HepG2 (cell line): ENCODE data around the gene SPTAN1. TPM values are rescaled to one million over a fixed set of nuclear protein-coding genes. Genes with fewer than 3 reads are reported as not detected.

Experiments used
- ATAC-seq: fragments of 200-7000 bp; cut with Tn5 transposase; 3 replicates; pipeline ENCODE4 v1.9.1; 2020; ENCODE audit warnings: mild to moderate bottlenecking, moderate library complexity
- BruUV-seq: library from RNA; stranded (reverse); fragments of 400-500 nt; replicated peaks from 2 replicates; lab custom pipeline; 2021; lab: Mats Ljungman, UMichigan
- CTCF ChIA-PET: fragments of 300-600 bp; formaldehyde crosslinking; extraction: SDS; loops from one replicate; lab custom pipeline; 2021; ENCODE audit warnings: low total read pairs, inconsistent platforms, low intra/inter-chr PET ratio; lab: Yijun Ruan, JAX
- POLR2A ChIA-PET: fragments of 350-600 bp; sonication (Branson Sonifier 250); formaldehyde crosslinking; loops from one replicate; lab custom pipeline; 2020; ENCODE audit warnings: antibody characterized with exemption, inconsistent platforms; lab: Yijun Ruan, JAX
- DNase-seq: peaks from one replicate; pipeline ENCODE4 v3.0.0-alpha.2; 2015; ENCODE audit warnings: low spot score
- FAIRE-seq: peaks from 3 replicates; lab custom pipeline; 2011; peaks lifted over from hg19 to GRCh38; lab: Jason Lieb, UNC
- H2AFZ ChIP-seq: one replicate; pipeline ENCODE4 v1.6.1; 2011; ENCODE audit warnings: low read length, inconsistent platforms
- H3K27ac ChIP-seq: fragments of 300-600 bp; 3 replicates; pipeline ENCODE4 v1.8.0; 2011; ENCODE audit warnings: mixed run types, mild to moderate bottlenecking, mixed read lengths, low read length, inconsistent platforms; ENCODE audit not compliant: insufficient read depth; ENCODE audit errors: extremely low read length
- H3K27me3 ChIP-seq, 2 experiments: fragments of 200-600 bp in 1 of 2; 2 replicates in 1 of 2; 3 replicates in 1 of 2; pipeline versions ENCODE4 v1.6.0 to v1.8.0; 2011; ENCODE audit warnings: low read length in 2 of 2, mild to moderate bottlenecking in 2 of 2, moderate library complexity in 2 of 2, inconsistent platforms in 1 of 2; ENCODE audit not compliant: insufficient read depth in 2 of 2, control insufficient read depth in 1 of 2
- H3K36me3 ChIP-seq, 2 experiments: fragments of 200-600 bp in 1 of 2; replicated peaks in 1 of 2; 2 replicates in 1 of 2; 3 replicates in 1 of 2; pipeline versions ENCODE4 v1.5.1 to v1.8.0; 2011; ENCODE audit warnings: low read length in 2 of 2, inconsistent platforms in 1 of 2; ENCODE audit not compliant: insufficient read depth in 2 of 2, control insufficient read depth in 1 of 2
- H3K4me1 ChIP-seq: 2 replicates; pipeline ENCODE4 v1.5.1; 2012; ENCODE audit warnings: low read length, inconsistent platforms; ENCODE audit not compliant: insufficient read depth
- H3K4me2 ChIP-seq: 2 replicates; pipeline ENCODE4 v1.6.0; 2011; ENCODE audit warnings: low read depth, low read length, inconsistent platforms
- H3K4me3 ChIP-seq, 3 experiments: fragments of 200-600 bp in 1 of 3; sonication (generic), shearing (Covaris generic) in 1 of 3; replicated peaks in 1 of 3; 2 replicates each; pipeline ENCODE4 v1.5.1; 2011 to 2016; ENCODE audit warnings: low read length in 3 of 3, inconsistent platforms in 2 of 3, low read depth in 2 of 3, mild to moderate bottlenecking in 2 of 3, control low read depth in 1 of 3, mixed read lengths in 1 of 3; ENCODE audit not compliant: insufficient read depth in 1 of 3
- H3K79me2 ChIP-seq: one replicate; pipeline ENCODE4 v1.6.1; 2011; ENCODE audit warnings: low read length, inconsistent platforms; ENCODE audit not compliant: insufficient read depth
- H3K9ac ChIP-seq: 2 replicates; pipeline ENCODE4 v1.6.0; 2011; ENCODE audit warnings: mild to moderate bottlenecking, low read depth, low read length, inconsistent platforms; ENCODE audit not compliant: insufficient read depth
- H3K9me3 ChIP-seq: 2 replicates; pipeline ENCODE4 v1.5.1; 2012; ENCODE audit warnings: mild to moderate bottlenecking, low read length
- H4K20me1 ChIP-seq: 2 replicates; pipeline ENCODE4 v1.6.0; 2011; ENCODE audit warnings: inconsistent platforms, mild to moderate bottlenecking, low read length, moderate library complexity; ENCODE audit not compliant: insufficient read depth
- BORCS8-MEF2B ChIP-seq: sonication (generic); formaldehyde crosslinking; IDR thresholded peaks from 2 replicates; pipeline ENCODE4 v1.8.0; 2022; ENCODE audit warnings: mild to moderate bottlenecking, missing genetic modification reagents
- KMT2B ChIP-seq: IDR thresholded peaks from 2 replicates; pipeline ENCODE4 v1.6.1; 2016; ENCODE audit warnings: missing genetic modification reagents, missing compliant biosample characterization
- MAFK ChIP-seq, 2 experiments: IDR thresholded peaks in 1 of 2; conservative IDR thresholded peaks in 1 of 2; 2 replicates each; pipeline ENCODE4 v1.6.1; 2011; ENCODE audit warnings: improper control_type of control experiment in 2 of 2, low read length in 2 of 2
- NFE2L1 ChIP-seq: sonication (generic); formaldehyde crosslinking; IDR thresholded peaks from 2 replicates; pipeline ENCODE4 v1.4.0; 2020; ENCODE audit warnings: missing genetic modification reagents, mild to moderate bottlenecking, borderline replicate concordance
- ZNF121 ChIP-seq: sonication (generic); formaldehyde crosslinking; IDR thresholded peaks from 2 replicates; pipeline ENCODE4 v1.5.0; 2020; ENCODE audit warnings: mild to moderate bottlenecking, missing genetic modification reagents
- ZNF788 ChIP-seq: sonication (generic); formaldehyde crosslinking; IDR thresholded peaks from 2 replicates; pipeline ENCODE4 v1.5.0; 2020; ENCODE audit warnings: mild to moderate bottlenecking, missing genetic modification reagents, borderline replicate concordance
- WGBS: methylation state at CpG from one replicate; pipeline ENCODE4 v1.1.6; 2017; ENCODE audit warnings: low lambda C conversion rate; 5-methylcytosine and 5-hydroxymethylcytosine counted together
- in situ Hi-C: cut with HindIII; loops from 2 replicates; pipeline ENCODE4 v1.10.0; 2017; ENCODE audit warnings: low pct_unique_long_range_greater_than_20kb; ENCODE audit not compliant: extremely low pct_ligation_motif_present
- intact Hi-C: fragments of 100-400 bp; cut with micrococcal nuclease; formaldehyde crosslinking; loops from one replicate; pipeline ENCODE4 v1.10.0; 2022; ENCODE audit not compliant: unreplicated experiment
- polyA plus RNA-seq, 8 experiments: library from polyadenylated mRNA; depleted of rRNA in 3 of 8; stranded (reverse) in 7 of 8; unstranded in 1 of 8; fragments of >200 nt; fragmentation: Illumina TruSeq in 4 of 8; extraction: Trizol in 4 of 8; gene quantifications; 2 replicates each; pipeline versions ENCODE4 v1.2.1 to v1.2.3, GENCODE V29; 2011 to 2016; ENCODE audit warnings: low read depth in 4 of 8, missing spikeins in 1 of 8, mixed read lengths in 1 of 8; ENCODE audit not compliant: insufficient read depth in 1 of 8
- total RNA-seq, 5 experiments: library from RNA; depleted of rRNA; stranded (reverse); fragments of >200 nt; fragmentation: Illumina TruSeq; extraction: Trizol; gene quantifications; 2 replicates each; pipeline ENCODE4 v1.2.3, GENCODE V29; 2016; ENCODE audit warnings: low read depth in 1 of 5
- TF ChIP-seq, protein P1 (sequence below): sonication (generic); formaldehyde crosslinking; IDR thresholded peaks from 2 replicates; pipeline ENCODE4 v1.4.0; 2020; ENCODE audit warnings: missing genetic modification reagents, mild to moderate bottlenecking, borderline replicate concordance
- TF ChIP-seq, protein P2 (sequence below): IDR thresholded peaks from 2 replicates; pipeline ENCODE4 v1.6.1; 2016; ENCODE audit warnings: missing biosample characterization, missing genetic modification reagents, low read depth
- TF ChIP-seq, protein P3 (sequence below): sonication (generic); formaldehyde crosslinking; IDR thresholded peaks from 2 replicates; pipeline ENCODE4 v1.5.0; 2020; ENCODE audit warnings: mild to moderate bottlenecking, missing genetic modification reagents
- TF ChIP-seq, protein P4 (sequence below): sonication (generic); formaldehyde crosslinking; IDR thresholded peaks from 2 replicates; pipeline ENCODE4 v1.4.0; 2020; ENCODE audit warnings: missing genetic modification reagents, borderline replicate concordance
- TF ChIP-seq, protein P5 (sequence below): sonication (generic); formaldehyde crosslinking; IDR thresholded peaks from 2 replicates; pipeline ENCODE4 v1.4.0; 2020; ENCODE audit warnings: missing genetic modification reagents, borderline replicate concordance

SPTAN1 gene
- total and polyA plus RNA-seq, 2 of the 13 experiments (the other 11 are each of a cell fraction or from before 2014, with no cell fraction given), result 106 to 111 TPM

DNA sequence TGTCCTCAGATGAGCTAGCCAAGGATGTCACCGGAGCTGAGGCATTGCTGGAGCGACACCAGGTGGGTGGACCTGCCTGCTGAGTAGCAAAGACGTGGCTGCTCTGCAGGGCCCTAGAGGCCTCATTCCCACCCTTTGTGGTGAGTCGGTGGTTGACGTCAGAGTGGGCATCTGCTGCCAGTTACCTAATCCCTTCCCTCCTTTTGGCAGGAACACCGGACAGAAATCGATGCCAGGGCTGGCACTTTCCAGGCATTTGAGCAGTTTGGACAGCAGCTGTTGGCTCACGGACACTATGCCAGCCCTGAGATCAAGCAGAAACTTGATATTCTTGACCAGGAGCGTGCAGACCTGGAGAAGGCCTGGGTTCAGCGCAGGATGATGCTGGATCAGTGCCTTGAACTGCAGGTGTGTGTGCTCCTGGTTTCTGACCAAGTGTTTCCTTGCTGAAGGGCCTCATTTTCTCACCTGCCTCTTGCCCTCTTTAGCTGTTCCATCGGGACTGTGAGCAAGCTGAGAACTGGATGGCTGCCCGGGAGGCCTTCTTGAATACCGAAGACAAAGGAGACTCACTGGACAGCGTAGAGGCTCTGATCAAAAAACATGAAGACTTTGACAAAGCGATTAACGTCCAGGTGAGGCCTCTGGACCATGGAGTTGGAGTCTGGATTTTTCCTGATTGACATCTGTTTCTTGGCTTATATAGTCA is 55.4 kb downstream of the SPTAN1 start:
- Histone ChIP-seq H3K4me1 (no peaks in the 10 kb centered on the region), H3K4me2 (no peak overlapping the region), H4K20me1 (no peaks in the 10 kb centered on the region), H3K9ac (no peak overlapping the region), H3K9me3 (no peaks in the 10 kb centered on the region), H3K36me3 (peaks cover 43 to 77% of the 10 kb centered on the region in 2 experiments), H3K4me3 (no peak overlapping the region), H3K27me3 (no peaks in the 10 kb centered on the region), H2AFZ (no peak overlapping the region), H3K27ac (no peak overlapping the region), H3K79me2 (no peaks in the 10 kb centered on the region)
- no peak for ATAC-seq
- in situ Hi-C loops (no loop called here), intact Hi-C loops (no loop called here)
- CTCF ChIA-PET, result no interaction called here
- FAIRE-seq, result no peak
- no TSS peak for BruUV-seq
- POLR2A ChIA-PET, result interaction anchor here (0.7 kb wide), 1 partner anchor 1706 kb away, joined by 3 read pairs; no protein-coding TSS in a partner anchor
- 97% methylated on average over 16 of the region's 16 CpGs for WGBS
- no peak for DNase-seq
- TF ChIP-seq, protein P1, sequence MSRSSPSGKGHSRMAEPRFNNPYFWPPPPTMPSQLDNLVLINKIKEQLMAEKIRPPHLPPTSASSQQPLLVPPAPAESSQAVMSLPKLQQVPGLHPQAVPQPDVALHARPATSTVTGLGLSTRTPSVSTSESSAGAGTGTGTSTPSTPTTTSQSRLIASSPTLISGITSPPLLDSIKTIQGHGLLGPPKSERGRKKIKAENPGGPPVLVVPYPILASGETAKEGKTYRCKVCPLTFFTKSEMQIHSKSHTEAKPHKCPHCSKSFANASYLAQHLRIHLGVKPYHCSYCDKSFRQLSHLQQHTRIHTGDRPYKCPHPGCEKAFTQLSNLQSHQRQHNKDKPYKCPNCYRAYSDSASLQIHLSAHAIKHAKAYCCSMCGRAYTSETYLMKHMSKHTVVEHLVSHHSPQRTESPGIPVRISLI (CRISPR knock-in tag), result no peak
- no peak for TF ChIP-seq BORCS8-MEF2B (CRISPR knock-in tag)
- TF ChIP-seq, protein P2, sequence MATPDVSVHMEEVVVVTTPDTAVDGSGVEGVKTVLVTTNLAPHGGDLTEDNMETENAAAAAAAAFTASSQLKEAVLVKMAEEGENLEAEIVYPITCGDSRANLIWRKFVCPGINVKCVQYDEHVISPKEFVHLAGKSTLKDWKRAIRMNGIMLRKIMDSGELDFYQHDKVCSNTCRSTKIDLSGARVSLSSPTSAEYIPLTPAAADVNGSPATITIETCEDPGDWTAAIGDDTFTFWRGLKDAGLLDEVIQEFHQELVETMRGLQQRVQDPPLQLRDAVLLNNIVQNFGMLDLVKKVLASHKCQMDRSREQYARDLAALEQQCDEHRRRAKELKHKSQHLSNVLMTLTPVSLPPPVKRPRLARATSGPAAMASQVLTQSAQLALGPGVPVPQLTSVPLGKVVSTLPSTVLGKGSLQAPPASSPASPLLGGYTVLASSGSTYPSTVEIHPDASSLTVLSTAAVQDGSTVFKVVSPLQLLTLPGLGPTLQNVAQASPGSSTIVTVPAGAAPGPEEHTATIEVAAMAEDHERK, result no peak
- TF ChIP-seq ZNF121 (CRISPR knock-in tag), result no peak
- TF ChIP-seq MAFK (conservative IDR thresholded peaks at IDR 0.05 in 1 of 2, IDR thresholded peaks at IDR 0.05 in 1 of 2; ENCODE audit: low read length in 2 of 2), result no peak
- TF ChIP-seq KMT2B, result no peak
- TF ChIP-seq NFE2L1, result no peak
- TF ChIP-seq, protein P3, sequence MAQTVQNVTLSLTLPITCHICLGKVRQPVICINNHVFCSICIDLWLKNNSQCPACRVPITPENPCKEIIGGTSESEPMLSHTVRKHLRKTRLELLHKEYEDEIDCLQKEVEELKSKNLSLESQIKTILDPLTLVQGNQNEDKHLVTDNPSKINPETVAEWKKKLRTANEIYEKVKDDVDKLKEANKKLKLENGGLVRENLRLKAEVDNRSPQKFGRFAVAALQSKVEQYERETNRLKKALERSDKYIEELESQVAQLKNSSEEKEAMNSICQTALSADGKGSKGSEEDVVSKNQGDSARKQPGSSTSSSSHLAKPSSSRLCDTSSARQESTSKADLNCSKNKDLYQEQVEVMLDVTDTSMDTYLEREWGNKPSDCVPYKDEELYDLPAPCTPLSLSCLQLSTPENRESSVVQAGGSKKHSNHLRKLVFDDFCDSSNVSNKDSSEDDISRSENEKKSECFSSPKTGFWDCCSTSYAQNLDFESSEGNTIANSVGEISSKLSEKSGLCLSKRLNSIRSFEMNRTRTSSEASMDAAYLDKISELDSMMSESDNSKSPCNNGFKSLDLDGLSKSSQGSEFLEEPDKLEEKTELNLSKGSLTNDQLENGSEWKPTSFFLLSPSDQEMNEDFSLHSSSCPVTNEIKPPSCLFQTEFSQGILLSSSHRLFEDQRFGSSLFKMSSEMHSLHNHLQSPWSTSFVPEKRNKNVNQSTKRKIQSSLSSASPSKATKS (CRISPR knock-in tag), result no peak
- no peak for TF ChIP-seq ZNF788 (CRISPR knock-in tag)
- TF ChIP-seq, protein P4, sequence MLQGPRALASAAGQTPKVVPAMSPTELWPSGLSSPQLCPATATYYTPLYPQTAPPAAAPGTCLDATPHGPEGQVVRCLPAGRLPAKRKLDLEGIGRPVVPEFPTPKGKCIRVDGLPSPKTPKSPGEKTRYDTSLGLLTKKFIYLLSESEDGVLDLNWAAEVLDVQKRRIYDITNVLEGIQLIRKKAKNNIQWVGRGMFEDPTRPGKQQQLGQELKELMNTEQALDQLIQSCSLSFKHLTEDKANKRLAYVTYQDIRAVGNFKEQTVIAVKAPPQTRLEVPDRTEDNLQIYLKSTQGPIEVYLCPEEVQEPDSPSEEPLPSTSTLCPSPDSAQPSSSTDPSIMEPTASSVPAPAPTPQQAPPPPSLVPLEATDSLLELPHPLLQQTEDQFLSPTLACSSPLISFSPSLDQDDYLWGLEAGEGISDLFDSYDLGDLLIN (CRISPR knock-in tag), result no peak
- TF ChIP-seq, protein P5, sequence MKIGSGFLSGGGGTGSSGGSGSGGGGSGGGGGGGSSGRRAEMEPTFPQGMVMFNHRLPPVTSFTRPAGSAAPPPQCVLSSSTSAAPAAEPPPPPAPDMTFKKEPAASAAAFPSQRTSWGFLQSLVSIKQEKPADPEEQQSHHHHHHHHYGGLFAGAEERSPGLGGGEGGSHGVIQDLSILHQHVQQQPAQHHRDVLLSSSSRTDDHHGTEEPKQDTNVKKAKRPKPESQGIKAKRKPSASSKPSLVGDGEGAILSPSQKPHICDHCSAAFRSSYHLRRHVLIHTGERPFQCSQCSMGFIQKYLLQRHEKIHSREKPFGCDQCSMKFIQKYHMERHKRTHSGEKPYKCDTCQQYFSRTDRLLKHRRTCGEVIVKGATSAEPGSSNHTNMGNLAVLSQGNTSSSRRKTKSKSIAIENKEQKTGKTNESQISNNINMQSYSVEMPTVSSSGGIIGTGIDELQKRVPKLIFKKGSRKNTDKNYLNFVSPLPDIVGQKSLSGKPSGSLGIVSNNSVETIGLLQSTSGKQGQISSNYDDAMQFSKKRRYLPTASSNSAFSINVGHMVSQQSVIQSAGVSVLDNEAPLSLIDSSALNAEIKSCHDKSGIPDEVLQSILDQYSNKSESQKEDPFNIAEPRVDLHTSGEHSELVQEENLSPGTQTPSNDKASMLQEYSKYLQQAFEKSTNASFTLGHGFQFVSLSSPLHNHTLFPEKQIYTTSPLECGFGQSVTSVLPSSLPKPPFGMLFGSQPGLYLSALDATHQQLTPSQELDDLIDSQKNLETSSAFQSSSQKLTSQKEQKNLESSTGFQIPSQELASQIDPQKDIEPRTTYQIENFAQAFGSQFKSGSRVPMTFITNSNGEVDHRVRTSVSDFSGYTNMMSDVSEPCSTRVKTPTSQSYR (CRISPR knock-in tag), result no peak
